HCT116 (cell line): ENCODE results near the gene HIRA.

Experiments
- ATF3 ChIP-seq: IDR thresholded peaks from 2 replicates; pipeline ENCODE4 v1.6.1; 2012
- CEBPB ChIP-seq: IDR thresholded peaks from 2 replicates; pipeline ENCODE4 v1.6.1; 2012; ENCODE audit warnings: low read depth
- CTCF ChIP-seq, 3 experiments: fragments of 200-600 bp in 1 of 3; sonication (generic) in 1 of 3; IDR thresholded peaks in 2 of 3; conservative IDR thresholded peaks in 1 of 3; 2 replicates each; pipeline ENCODE4 v1.5.1; 2012 to 2017; ENCODE audit warnings: low read depth in 2 of 3, low read length in 2 of 3, antibody characterized with exemption in 1 of 3, borderline replicate concordance in 1 of 3, control low read depth in 1 of 3, mild to moderate bottlenecking in 1 of 3, mixed read lengths in 1 of 3, mixed run types in 1 of 3, moderate library complexity in 1 of 3; ENCODE audit not compliant: insufficient read depth in 1 of 3
- EZH2 ChIP-seq: fragments of 200-600 bp; sonication (generic); IDR thresholded peaks from 2 replicates; pipeline ENCODE4 v1.6.1; 2017; ENCODE audit warnings: antibody characterized with exemption, mixed run types
- EZH2phosphoT487 ChIP-seq: fragments of 200-600 bp; IDR thresholded peaks from 2 replicates; pipeline ENCODE4 v1.6.1; 2018; ENCODE audit warnings: antibody characterized with exemption, borderline replicate concordance
- MAX ChIP-seq: IDR thresholded peaks from 2 replicates; pipeline ENCODE4 v1.6.1; 2012
- POLR2A ChIP-seq: IDR thresholded peaks from 2 replicates; pipeline ENCODE4 v1.7.0; 2011; ENCODE audit warnings: borderline replicate concordance; ENCODE audit not compliant: insufficient read depth, insufficient read length; ENCODE audit errors: extremely low read depth
- POLR2AphosphoS5 ChIP-seq: IDR thresholded peaks from 2 replicates; pipeline ENCODE4 v1.6.1; 2011; ENCODE audit warnings: mild to moderate bottlenecking, low read depth, low read length, moderate library complexity
- RAD21 ChIP-seq: IDR thresholded peaks from 2 replicates; pipeline ENCODE4 v1.6.1; 2012; ENCODE audit warnings: low read depth, mild to moderate bottlenecking
- SIN3A ChIP-seq: IDR thresholded peaks from 2 replicates; pipeline ENCODE4 v1.6.1; 2012; ENCODE audit warnings: low read depth
- SP1 ChIP-seq: IDR thresholded peaks from 2 replicates; pipeline ENCODE4 v1.6.1; 2012; ENCODE audit warnings: low read depth
- ZBTB33 ChIP-seq: IDR thresholded peaks from 2 replicates; pipeline ENCODE4 v1.6.1; 2011; ENCODE audit warnings: mild to moderate bottlenecking, low read length, moderate library complexity; ENCODE audit not compliant: insufficient replicate concordance; ENCODE audit errors: extremely low read depth

GRCh38 chr22:19367763-19368367, 63.7 kb downstream of the HIRA start:
- TF ChIP-seq POLR2AphosphoS5: no peak
- no peak for TF ChIP-seq ATF3
- no peak for TF ChIP-seq SIN3A
- TF ChIP-seq CTCF (IDR thresholded peaks at IDR 0.05 in 2 of 3, conservative IDR thresholded peaks at IDR 0.05 in 1 of 3; ENCODE audit: borderline replicate concordance in 1 of 3, insufficient read depth in 1 of 3, low read depth in 2 of 3, low read length in 2 of 3): no peak
- TF ChIP-seq SP1: no peak
- no peak for TF ChIP-seq POLR2A
- TF ChIP-seq RAD21: no peak
- no peak for TF ChIP-seq EZH2
- no peak for TF ChIP-seq ZBTB33
- no peak for TF ChIP-seq MAX
- no peak for TF ChIP-seq CEBPB
- TF ChIP-seq EZH2phosphoT487: no peak
